Activated naive CD4-positive, alpha-beta T cell treated with anti-CD3 and anti-CD28 coated beads, Interleukin-2, amount 50 U/mL, for 16 hours (primary cell): ENCODE measurements around the gene TSEN15.

Source experiments
- DNase-seq: peaks from one replicate; pipeline ENCODE4 v3.0.0-alpha.2; 2020

TSEN15 gene

GRCh38 chr1:184112176-184112948, 60.8 kb downstream of the TSEN15 start:
- DNase-seq, result no peak

GRCh38 chr1:184113251-184113650, 61.7 kb downstream of the TSEN15 start:
- no peak for DNase-seq

- DNase-seq, result no peak
These were observed 63.4 kb downstream of the TSEN15 start for GRCh38 chr1:184114818-184115398.

GRCh38 chr1:184116287-184116686, 64.8 kb downstream of the TSEN15 start:
- DNase-seq, result no peak

GRCh38 chr1:184118046-184118445, 66.5 kb downstream of the TSEN15 start:
- no peak for DNase-seq
